ENCODE data around the gene IRAK3. TPM values are rescaled to one million over a fixed set of nuclear protein-coding genes. Genes with fewer than 3 reads are reported as not detected.

IRAK3 gene, protein sequence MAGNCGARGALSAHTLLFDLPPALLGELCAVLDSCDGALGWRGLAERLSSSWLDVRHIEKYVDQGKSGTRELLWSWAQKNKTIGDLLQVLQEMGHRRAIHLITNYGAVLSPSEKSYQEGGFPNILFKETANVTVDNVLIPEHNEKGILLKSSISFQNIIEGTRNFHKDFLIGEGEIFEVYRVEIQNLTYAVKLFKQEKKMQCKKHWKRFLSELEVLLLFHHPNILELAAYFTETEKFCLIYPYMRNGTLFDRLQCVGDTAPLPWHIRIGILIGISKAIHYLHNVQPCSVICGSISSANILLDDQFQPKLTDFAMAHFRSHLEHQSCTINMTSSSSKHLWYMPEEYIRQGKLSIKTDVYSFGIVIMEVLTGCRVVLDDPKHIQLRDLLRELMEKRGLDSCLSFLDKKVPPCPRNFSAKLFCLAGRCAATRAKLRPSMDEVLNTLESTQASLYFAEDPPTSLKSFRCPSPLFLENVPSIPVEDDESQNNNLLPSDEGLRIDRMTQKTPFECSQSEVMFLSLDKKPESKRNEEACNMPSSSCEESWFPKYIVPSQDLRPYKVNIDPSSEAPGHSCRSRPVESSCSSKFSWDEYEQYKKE
- 0.28 and 0.41 TPM in 2 replicates for total RNA-seq (2014; rRNA removed; shearing (Covaris generic))

DNA sequence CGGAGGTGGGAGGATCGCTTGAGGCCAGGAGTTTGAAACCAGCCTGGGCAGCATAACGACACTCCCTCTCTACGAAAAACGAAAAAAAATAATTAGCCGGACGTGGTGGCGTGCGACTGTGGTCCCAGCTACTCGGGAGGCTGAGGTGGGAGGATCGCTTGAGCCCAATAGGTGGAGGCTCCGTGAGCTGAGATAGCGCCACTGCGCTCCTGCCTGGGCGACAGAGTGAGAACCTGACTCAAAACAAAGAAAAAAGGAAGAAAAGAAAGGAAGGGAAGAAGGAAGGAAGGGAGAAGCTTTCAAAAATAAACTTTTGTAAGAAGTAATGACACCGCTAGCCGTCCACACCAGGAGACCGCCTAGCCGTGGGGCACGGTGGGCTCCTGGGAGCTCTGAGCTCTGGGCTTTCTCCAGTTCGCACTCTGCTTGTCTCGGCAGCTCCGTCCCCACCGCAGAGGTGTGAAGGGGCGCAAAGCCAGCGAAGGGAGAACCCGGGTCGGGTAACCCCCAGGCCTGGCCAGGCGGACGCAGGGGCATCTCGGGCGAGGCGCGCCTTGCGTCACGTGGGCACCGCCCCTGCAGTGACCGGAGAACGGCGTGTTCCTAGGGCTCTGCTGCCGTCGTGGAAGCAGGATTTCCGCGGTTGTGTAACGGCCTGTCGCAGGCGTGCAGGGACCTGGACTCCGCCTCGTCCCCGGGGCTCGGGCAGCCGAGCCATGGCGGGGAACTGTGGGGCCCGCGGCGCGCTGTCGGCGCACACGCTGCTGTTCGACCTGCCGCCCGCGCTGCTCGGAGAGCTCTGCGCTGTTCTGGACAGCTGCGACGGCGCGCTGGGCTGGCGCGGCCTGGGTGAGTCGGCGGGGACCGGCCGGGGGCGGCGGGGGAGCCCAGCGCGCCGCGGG lies at the start of gene IRAK3:
Gene IRAK3 (plus strand): TSS at position 631 of the 902 bp plus-strand sequence. CDS start 86 bp downstream, at position 717.
- DNase-seq: peak; percentile 85
- Histone ChIP-seq H3K4me3 (ENCODE audit: insufficient read depth, low read depth, low read length) (peak within 1 kb of the TSS; percentile 64), H3K36me3 (replicated peaks; ENCODE audit: control insufficient read depth, insufficient read depth, low read length) (no peaks in the 10 kb centered on the region), H3K27me3 (ENCODE audit: control insufficient read depth, insufficient read depth, low read length) (peaks cover 36% of the 10 kb centered on the region)

- no peak overlapping the region for H3K4me3 ChIP-seq (ENCODE audit: insufficient read depth, low read depth, low read length)
- DNase-seq: no peak
Observed at GRCh38 chr12:66139328-66139727, 49.7 kb upstream of the IRAK3 start.

GRCh38 chr12:66140731-66141130 lies 48.3 kb upstream of the IRAK3 start:
- no peaks in the 10 kb centered on the region; the same call in 1 of the 2 replicates for H3K36me3 ChIP-seq (replicated peaks; ENCODE audit: control insufficient read depth, insufficient read depth, low read length)
- H3K4me3 ChIP-seq (ENCODE audit: insufficient read depth, low read depth, low read length): no peak overlapping the region
- H3K27me3 ChIP-seq (ENCODE audit: control insufficient read depth, insufficient read depth, low read length): no peaks in the 10 kb centered on the region
- no peak for DNase-seq

More at GRCh38 chr12:66139328-66139727, 49.7 kb upstream of the IRAK3 start:
- Histone ChIP-seq H3K36me3 (replicated peaks; ENCODE audit: control insufficient read depth, insufficient read depth, low read length) (no peaks in the 10 kb centered on the region; the same call in 1 of the 2 replicates), H3K27me3 (ENCODE audit: control insufficient read depth, insufficient read depth, low read length) (no peaks in the 10 kb centered on the region)

DNA sequence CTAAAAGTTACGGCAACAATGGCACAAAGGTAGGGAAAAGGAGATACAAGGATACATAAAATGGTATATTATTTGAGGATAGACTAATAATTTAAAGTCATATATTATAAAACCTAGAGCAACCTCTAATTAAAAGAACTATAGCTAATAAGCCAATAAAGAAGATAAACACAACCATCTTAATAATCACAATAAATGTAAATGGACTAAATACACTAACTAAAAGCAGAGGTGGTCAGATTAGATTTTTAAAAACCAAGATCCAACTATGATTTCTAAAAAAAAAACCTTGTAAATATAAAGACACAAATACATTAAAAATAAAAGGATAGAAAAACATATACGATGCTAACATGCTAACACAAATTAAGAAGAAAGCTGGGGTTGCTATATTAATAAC lies 47.7 kb upstream of the IRAK3 start:
- no peaks in the 10 kb centered on the region; the same call in 1 of the 2 replicates for H3K36me3 ChIP-seq (replicated peaks; ENCODE audit: control insufficient read depth, insufficient read depth, low read length)
- no peak for DNase-seq
- no peak overlapping the region for H3K4me3 ChIP-seq (ENCODE audit: insufficient read depth, low read depth, low read length)
- H3K27me3 ChIP-seq (ENCODE audit: control insufficient read depth, insufficient read depth, low read length): no peaks in the 10 kb centered on the region

DNA sequence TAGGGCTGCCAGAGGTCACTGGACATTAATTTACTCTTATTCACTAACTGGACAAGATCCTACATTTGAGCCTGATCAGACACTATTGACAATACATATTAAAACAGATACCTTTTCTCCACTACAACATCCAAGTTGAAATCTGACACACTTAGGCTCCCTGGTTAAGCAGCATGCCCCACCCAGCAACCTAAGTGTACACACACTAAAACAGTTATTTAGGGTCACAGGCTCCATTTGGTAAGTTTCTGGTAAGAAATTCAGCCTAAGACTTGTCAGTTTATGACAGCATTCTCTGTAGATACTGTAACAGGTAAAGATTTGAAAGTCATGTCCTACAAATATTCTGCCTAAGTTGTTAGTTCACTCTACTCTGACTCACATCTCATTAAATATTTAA lies 46.2 kb upstream of the IRAK3 start:
- Histone ChIP-seq H3K36me3 (replicated peaks; ENCODE audit: control insufficient read depth, insufficient read depth, low read length) (no peaks in the 10 kb centered on the region; the same call in 1 of the 2 replicates), H3K27me3 (ENCODE audit: control insufficient read depth, insufficient read depth, low read length) (no peaks in the 10 kb centered on the region), H3K4me3 (ENCODE audit: insufficient read depth, low read depth, low read length) (no peak overlapping the region)
- DNase-seq: no peak

DNA sequence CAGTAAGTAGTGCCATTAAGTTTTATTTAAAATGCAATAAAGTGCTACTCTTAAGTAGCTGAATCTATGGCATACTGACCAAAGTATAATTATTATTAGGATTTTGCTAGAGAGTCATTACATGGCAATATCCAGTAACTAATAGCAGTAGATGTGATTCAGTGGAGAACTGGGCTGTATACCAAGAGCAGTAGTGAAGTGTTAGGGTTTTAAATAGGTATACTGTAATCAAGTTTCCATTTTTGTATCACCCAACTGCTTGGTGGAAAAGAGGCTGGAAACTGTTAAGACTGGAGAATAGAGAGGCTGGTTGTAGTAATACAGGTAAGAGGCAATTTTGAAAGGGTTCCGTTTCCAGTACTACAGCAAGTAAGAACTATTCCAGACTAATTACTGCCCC lies 45.1 kb upstream of the IRAK3 start:
- Histone ChIP-seq H3K27me3 (ENCODE audit: control insufficient read depth, insufficient read depth, low read length) (no peaks in the 10 kb centered on the region), H3K4me3 (ENCODE audit: insufficient read depth, low read depth, low read length) (no peak overlapping the region), H3K36me3 (replicated peaks; ENCODE audit: control insufficient read depth, insufficient read depth, low read length) (no peaks in the 10 kb centered on the region; the same call in 1 of the 2 replicates)
- DNase-seq: no peak

DNA sequence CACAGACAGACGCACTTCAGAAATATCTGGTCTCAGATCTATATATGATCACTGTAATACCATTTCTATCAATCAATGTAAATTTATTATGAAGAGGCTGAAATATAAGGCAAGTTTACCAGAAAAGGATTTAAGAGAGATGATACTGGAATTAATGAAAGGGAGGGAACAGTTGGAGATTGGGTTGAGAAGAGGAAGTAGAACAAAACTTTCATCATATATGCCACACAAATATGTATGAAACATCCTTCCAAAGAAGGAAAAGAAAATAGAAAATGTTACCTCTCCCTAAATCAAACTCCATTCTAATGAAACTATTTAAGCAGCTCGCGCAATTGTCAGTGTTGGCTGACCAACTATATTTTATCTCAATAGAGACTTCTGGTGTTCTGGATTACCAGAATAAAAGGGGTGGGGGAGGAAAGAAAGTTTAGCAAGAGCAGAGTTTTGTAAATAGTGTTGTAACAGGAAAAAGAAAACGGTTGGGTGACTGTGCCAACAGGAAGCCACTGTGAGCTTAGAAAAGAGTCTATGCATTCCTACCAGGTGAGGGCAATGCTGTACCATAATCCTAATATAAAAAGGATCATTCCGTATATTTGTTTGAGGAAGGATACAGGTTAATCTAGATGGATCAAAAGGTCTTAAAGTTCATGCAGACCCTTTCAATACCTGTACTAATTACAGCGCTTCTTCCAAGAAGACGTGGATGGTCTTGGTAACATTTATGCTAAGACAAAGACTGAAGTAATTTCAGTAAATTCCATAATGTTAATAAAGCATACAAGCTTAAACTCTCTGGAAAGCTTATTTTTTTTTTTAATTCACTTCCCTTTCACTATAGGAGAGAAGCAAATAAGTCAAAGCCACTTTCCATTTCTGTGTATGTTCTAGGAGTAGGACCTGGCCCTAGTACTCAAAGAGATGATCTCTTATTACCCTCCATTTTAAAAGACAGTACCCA lies 43.9 kb upstream of the IRAK3 start:
- H3K36me3 ChIP-seq (replicated peaks; ENCODE audit: control insufficient read depth, insufficient read depth, low read length): no peaks in the 10 kb centered on the region; the same call in 1 of the 2 replicates
- H3K4me3 ChIP-seq (ENCODE audit: insufficient read depth, low read depth, low read length): no peak overlapping the region
- DNase-seq: peak; percentile 57
- H3K27me3 ChIP-seq (ENCODE audit: control insufficient read depth, insufficient read depth, low read length): no peaks in the 10 kb centered on the region

- H3K27me3 ChIP-seq (ENCODE audit: control insufficient read depth, insufficient read depth, low read length): no peaks in the 10 kb centered on the region
- no peaks in the 10 kb centered on the region for H3K36me3 ChIP-seq (replicated peaks; ENCODE audit: control insufficient read depth, insufficient read depth, low read length)
- DNase-seq: no peak
- no peak overlapping the region for H3K4me3 ChIP-seq (ENCODE audit: insufficient read depth, low read depth, low read length)
Observed at GRCh38 chr12:66149702-66150398, 39.2 kb upstream of the IRAK3 start.

GRCh38 chr12:66152732-66153131 lies 36.3 kb upstream of the IRAK3 start:
- Histone ChIP-seq H3K27me3 (ENCODE audit: control insufficient read depth, insufficient read depth, low read length) (no peaks in the 10 kb centered on the region), H3K36me3 (replicated peaks; ENCODE audit: control insufficient read depth, insufficient read depth, low read length) (no peaks in the 10 kb centered on the region), H3K4me3 (ENCODE audit: insufficient read depth, low read depth, low read length) (no peak overlapping the region)
- DNase-seq: no peak

- DNase-seq: no peak
- Histone ChIP-seq H3K36me3 (replicated peaks; ENCODE audit: control insufficient read depth, insufficient read depth, low read length) (no peaks in the 10 kb centered on the region), H3K27me3 (ENCODE audit: control insufficient read depth, insufficient read depth, low read length) (no peaks in the 10 kb centered on the region), H3K4me3 (ENCODE audit: insufficient read depth, low read depth, low read length) (no peak overlapping the region)
Observed at GRCh38 chr12:66154776-66155175, 34.2 kb upstream of the IRAK3 start.

DNA sequence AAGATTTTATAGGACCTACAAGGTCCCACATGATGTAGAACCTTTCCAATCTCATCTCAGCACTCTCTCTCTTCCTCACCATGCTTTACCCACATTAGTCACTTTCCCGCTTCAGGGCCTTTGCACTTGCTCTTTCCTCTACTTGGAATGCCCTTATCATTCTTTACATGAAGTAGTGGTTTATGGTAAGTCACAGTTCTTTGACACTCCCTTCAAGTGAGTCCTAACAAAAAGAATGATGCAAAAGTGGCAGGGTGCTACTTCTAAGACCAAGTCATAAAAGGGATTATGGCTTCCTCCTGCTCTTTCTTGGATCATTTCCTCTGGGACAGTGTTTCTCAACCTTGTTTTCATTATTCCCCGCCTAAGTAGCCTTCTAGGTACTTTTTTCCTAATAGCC lies 32.4 kb upstream of the IRAK3 start:
- DNase-seq: no peak
- no peaks in the 10 kb centered on the region for H3K36me3 ChIP-seq (replicated peaks; ENCODE audit: control insufficient read depth, insufficient read depth, low read length)
- no peaks in the 10 kb centered on the region for H3K27me3 ChIP-seq (ENCODE audit: control insufficient read depth, insufficient read depth, low read length)
- H3K4me3 ChIP-seq (ENCODE audit: insufficient read depth, low read depth, low read length): no peak overlapping the region

DNA sequence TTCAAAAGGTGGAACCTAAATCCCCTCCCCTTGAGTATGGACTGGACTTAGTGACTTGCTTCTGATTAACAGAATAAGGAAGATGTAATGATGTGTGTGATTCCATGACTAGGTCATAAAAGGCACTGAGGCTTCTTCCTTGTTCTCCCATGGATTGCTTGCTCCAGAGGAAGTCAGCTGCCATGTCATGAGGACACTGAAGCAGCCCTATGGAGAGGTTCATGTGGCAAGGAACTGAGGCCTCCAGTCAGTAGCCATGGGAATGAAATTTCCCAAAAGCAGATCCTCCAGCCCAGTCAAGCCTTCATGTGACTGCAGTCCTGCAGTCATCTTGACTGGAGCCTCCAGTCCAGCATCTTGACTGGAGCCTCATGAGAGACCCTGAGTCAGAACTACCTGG lies 29.9 kb upstream of the IRAK3 start:
- H3K27me3 ChIP-seq (ENCODE audit: control insufficient read depth, insufficient read depth, low read length): no peaks in the 10 kb centered on the region
- no peaks in the 10 kb centered on the region for H3K36me3 ChIP-seq (replicated peaks; ENCODE audit: control insufficient read depth, insufficient read depth, low read length)
- no peak overlapping the region for H3K4me3 ChIP-seq (ENCODE audit: insufficient read depth, low read depth, low read length)
- DNase-seq: no peak

- H3K36me3 ChIP-seq (replicated peaks; ENCODE audit: control insufficient read depth, insufficient read depth, low read length): no peaks in the 10 kb centered on the region
- H3K4me3 ChIP-seq (ENCODE audit: insufficient read depth, low read depth, low read length): no peak overlapping the region
- H3K27me3 ChIP-seq (ENCODE audit: control insufficient read depth, insufficient read depth, low read length): no peaks in the 10 kb centered on the region
- DNase-seq: no peak
Observed at GRCh38 chr12:66160704-66161103, 28.3 kb upstream of the IRAK3 start.

Measured in H7 (cell line).